ENCODE measurements around the gene FKBP5.

Gene FKBP5

DNA sequence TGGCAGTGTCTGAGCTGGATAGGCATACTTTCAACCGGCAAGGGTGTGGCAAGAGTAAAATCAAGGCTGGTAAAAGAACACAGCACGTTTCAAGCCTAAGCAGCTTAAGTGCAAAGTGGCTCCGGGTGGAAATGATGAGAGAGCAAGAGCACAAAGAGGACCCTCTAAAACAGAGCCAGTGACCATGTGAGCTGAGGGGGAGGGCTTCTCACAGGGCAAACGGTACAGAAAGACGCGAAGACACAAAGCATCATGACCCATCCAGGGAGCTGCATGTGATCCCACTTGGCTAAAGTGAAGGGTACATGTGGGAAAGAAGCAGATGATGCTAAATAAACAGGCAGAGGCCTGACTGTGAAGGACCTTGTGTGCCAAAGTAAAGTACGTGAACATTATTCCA, 25.7 kb downstream of the FKBP5 start:
- peak; percentile 64 for DNase-seq (ENCODE audit: low spot score)

DNA sequence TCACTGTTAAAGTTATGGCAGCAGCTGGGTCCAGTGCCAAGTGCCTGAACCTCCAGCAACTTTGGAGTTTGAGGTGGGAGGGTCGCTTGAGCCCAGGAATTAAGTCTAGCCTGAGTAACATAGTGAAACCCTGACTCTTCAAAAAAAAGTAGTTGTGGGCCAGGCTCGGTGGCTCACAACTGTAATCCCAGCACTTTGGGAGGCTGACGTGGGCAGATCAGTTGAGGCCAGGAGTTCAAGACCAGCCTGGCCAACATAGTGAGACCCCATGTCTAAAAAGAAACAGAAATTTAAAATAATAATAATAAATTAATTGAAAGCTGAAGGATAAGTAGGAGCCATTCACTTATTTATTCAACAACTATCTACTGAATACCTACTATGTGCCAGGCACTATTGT, 33.8 kb downstream of the FKBP5 start:
- no peak for DNase-seq (ENCODE audit: low spot score)

DNA sequence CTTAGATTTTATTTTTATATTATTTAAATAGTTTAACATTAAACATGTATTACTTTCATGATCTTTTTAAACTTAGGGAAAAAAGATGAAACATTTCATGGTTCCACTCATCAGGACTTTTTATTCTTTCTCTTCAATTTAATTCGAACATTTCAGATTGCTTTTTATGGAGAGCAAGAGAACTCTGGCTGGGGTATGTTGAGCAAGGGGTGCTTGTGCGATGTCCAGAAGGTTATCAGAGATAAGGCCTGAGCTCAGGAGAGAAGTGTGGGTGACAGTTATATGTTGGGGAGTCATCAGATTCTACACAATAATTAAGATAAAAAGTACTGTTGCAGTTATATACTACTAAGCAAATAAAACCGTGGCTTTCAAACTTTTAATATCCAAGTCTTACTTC, 37.5 kb downstream of the FKBP5 start:
- DNase-seq (ENCODE audit: low spot score) = no peak

DNA sequence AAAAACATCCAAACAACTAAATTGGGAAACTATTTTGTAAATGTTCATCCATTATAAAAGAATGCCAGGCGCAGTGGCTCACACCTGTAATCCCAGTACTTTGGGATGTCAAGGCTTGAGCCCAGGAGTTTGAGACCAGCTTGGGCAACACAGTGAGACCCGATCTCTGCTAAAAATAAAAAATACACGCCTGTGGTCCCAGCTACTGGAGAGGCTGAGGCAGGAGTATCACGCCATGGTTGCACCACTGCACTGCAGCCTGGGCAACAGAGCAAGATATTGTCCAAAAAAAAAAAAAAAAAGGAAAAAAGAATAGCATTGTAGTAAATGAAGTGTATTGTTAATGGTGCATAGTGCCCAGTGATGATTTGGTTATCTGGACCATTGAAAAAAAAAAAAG, 38.7 kb downstream of the FKBP5 start:
- DNase-seq (ENCODE audit: low spot score) = no peak

DNA sequence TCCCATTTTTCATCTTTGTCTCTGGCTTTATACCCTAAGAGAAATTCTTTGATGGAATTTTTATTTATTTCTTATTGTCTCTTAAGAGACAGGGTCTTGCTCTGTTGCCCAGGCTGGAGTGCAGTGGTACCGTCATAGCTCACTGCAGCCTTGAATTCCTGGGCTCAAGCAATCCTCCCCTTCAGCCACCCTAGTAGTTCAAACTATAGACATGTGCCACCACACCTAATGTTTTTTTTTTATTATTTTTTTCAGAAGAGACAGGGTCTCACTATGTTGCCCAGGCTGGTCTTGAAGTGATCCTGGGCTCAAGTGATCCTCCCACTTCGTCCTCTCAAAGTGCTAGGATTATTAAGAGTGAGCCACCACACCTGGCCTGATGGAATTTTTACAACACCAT, 40.5 kb downstream of the FKBP5 start:
- DNase-seq (ENCODE audit: low spot score) = no peak

DNA sequence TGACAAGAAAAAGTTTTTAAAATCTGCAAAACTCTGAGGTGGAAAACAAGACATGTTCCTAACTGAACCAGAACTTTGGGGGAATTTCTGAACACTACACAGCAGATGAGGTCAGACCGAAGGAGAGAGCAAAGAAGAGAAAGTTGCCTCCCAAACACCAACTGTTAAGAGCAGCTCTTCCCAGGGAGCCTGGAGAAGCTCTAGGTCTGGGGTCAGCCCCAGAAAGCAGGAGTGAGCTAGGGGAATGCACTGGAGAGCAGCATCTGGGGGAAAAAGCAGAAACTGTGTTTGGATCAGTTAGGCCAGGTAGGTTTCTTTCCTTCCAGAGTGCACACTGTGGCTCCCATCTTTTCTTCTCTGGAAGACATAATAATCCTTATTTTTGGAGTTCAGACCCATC, 41.3 kb downstream of the FKBP5 start:
- no peak for DNase-seq (ENCODE audit: low spot score)

DNA sequence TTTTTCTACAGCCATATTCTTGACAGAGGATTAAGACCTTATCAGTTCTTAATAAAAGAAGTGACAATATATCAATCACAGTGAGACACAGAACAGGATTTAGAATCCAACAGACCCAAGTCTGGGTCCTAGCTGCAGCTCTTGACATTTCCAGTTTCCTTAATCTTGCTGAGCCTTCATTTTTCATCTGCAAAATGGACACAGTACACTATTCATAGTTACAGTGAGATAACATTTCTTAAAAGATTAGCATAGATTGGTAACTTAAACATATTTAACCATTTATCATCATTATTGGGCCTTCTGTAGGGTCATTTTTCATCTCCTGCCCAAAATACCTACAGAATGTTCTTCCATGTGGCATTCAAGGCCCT, 45.6 kb downstream of the FKBP5 start:
- no peak for DNase-seq (ENCODE audit: low spot score)

DNA sequence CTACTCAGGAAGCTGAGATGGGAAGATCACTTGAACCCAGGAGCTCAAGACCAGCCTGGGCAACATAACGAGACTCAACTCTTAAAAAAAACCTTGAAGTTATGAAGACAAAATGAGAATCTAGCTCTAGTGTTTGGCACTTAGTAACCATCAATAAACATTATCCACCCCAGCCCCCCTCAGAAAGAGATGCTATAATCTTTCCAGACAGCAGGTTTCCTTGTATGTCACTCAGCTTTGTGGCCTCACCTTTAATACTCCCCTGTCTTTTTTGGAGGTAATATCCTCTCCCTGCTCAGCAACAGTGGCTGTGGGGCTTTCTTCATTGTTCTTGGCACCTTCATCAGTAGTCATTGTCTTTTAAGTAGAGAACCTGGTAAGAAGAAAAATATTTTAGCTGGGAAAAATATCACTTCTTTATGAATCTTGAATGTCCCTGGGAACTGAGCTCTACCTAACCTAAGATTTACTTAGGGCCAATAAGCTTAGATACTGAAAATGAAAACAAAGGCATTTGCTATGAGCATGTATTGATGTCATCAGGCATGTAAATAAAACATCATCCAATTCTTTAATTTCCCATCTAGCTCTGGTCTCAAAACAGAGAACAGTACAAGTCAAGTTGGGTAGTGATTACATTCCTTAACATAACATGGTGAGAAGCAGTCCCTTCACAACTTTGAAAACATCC, 46.1 kb downstream of the FKBP5 start:
- DNase-seq (ENCODE audit: low spot score) = no peak

DNA sequence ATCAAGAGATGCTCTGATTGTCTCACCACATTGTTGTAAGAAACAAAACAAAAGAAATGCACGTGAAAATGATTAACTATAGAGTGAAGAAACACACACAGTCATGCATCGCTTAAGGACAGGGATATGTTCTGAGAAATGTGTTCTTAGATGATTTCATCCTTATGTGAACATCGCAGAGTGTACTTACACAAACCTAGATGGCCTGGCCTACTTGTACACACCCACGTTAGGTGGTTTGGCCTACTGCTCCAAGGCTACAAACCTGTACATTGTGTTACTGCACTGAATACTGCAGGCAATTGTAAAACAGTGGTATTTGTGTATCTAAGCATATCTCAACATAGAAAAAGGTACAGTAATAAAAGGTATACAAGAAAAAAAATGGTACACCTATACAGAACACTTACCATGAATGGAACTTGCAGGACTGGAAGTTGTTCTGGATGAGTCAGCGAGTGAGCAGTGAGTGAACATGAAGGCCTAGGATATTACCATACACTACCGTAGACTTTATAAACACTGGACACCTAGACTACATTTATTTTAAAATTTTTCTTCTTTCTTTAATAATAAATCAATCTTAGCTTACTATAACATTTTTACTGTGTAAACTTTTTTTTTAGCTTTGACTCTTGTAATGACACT, 48.6 kb downstream of the FKBP5 start:
- no peak for DNase-seq (ENCODE audit: low spot score)

DNA sequence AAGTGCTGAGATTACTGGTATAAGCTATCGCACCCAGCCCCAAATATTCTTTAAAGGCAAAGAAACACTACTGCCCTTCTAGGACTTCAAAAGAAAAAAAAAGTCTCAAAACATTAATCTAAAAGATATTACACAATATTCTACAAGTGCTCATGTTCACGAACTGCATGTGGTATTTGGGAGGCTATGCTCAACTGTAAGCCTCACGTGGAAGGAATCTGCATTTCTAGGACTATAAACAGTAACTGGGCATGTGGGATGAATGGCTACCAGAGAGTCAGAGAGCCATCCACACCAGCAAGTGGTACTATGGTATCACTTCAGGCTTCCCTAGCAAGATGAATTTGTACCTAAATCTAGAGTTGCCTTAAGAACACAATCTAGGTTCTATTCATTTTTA, 50.0 kb downstream of the FKBP5 start:
- no peak for DNase-seq (ENCODE audit: low spot score)

DNA sequence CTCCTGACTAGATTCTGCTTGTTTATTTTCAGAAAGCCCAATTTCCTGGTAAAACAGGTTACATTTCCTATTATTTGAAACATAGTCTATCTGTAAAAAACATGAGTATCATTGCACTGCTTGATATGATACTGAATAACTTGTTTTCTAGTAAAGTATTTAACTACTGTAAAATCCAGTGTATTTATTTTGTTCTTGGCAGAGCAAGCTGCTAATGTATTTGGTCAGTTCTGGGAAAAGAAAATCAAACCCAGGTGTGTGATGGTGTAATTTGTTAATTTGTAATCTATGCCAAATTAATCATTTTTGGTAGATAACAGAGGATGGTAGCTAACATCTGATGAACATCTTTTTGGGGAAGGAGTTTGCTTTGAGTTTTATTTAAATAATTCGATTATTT, 50.8 kb downstream of the FKBP5 start:
- DNase-seq (ENCODE audit: low spot score) = no peak

DNA sequence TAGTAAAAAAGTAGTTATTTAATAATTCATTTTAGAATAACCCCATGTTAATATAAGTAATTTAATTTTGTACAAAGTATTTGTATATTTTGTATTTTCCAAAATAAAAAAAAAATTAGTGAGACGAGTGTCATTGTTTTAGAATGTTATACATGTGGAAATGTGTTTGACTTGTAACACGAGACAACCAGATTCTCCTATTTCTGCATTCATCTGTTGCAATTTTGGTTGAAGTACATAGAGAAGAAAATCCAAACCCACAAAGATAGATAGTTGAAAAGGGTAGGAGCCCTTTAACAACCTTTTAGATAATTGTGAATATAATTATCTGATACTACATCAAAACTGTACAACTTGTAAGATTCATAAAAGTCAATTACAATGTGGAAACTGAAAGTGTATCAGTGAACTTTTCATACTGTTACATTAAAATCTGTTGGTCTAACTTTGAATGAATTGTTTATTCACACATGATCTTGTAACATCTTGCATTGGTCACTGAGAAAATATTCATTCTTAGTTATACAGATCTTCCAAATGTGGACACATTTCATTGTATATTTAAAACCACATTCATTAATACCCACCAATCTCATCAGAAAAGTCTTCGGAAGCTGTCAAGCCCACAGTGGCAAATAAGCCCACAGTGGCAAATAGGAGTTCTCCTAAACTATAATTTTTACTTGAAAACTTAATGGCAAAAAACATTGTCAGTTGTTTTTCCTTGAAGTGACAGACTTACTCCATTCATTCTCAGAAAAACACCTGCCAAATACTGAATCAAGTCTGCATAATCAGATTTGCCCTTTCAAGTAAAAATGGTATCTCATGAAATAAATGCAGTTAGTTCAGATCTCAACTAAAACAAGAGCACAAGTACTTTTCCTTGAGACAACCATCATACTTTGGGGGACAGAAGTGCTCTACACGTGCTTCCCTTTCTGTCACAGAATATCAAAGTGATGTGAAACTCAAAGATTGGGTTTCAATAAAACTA, 52.8 kb downstream of the FKBP5 start:
- no peak for DNase-seq (ENCODE audit: low spot score)

DNA sequence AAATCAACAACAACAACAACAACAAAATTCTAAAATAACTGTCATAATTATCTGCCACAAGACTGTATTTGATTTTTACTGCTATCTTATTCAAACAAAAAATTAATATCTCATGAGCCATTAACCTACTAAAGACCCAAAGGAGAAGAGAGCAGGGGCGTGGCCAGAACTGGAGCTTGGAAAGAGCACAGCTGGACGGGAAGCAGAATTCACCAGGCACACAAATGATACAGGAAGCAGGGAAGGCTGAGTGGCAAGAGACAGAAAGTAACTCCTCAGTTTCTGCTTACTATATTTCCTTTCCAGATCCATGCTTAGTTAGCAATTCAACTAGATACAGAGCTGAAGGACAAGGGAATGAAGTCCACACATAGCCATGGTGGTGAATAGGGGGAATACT, 54.4 kb downstream of the FKBP5 start:
- no peak for DNase-seq (ENCODE audit: low spot score)

DNA sequence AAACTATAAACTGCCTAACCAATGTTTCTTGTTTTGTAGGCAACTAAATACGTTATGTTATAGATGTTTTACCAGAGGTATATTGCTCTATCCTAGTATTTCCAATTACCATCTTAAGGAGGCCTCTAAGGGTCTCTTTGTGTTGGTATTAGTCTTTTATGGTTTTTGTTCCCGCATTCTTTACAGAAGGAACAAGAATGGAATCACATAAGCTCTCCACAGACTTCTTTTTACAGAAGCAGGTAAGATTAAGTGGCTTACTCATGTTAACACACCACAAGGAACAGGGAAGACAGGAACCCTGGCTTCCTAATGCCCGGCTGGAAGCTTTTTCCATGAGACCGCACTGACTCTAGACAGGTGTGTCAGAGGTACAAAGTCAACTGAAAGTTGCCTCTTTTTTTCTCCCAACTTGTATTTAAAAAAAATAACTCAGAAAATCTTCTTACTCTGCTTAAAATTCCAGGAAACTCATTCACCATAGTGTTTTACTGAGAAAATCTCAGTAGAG, 55.1 kb downstream of the FKBP5 start:
- no peak for DNase-seq (ENCODE audit: low spot score)

DNA sequence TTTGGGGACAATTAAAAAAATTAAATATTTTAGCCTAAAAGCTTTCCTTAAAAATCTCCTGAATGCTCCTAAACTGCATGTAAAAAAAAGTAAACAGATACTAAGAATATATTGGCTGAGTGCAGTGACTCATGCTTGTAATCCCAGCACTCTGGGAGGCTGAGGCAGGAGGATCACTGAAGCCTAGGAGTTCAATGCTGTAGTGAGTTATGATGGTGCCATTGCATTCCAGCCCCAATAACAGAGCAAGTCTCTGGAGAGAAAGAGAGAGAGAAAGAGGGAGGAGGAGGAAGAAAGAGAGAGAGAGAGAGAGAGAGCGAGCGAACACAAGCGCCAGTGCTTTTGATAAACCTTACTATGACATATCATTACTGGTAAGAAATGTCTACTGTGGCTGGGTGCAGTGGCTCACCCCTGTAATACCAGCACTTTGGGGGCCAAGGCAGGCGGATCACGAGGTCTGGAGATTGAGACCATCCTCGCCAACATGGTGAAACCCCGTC, 58.8 kb downstream of the FKBP5 start:
- DNase-seq (ENCODE audit: low spot score) = no peak

DNA sequence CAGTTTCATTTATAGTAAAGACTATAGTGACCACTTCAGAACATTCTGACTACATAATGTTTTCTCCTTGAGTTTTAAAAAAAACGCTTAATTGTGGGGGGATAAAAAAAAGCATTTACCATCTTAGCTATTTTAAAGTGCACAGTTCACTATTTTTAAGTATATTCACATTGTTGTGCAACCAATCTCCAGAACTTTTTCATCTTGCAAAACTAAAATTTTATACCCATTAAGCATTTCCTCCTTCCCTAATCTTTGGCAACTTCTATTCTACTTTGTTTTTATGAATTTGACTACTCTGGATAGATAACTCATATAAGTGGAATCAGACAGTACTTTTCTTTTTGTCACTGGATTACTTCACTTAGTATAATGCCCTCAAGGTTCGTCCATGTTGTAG, 62.3 kb downstream of the FKBP5 start:
- no peak for DNase-seq (ENCODE audit: low spot score)

DNA sequence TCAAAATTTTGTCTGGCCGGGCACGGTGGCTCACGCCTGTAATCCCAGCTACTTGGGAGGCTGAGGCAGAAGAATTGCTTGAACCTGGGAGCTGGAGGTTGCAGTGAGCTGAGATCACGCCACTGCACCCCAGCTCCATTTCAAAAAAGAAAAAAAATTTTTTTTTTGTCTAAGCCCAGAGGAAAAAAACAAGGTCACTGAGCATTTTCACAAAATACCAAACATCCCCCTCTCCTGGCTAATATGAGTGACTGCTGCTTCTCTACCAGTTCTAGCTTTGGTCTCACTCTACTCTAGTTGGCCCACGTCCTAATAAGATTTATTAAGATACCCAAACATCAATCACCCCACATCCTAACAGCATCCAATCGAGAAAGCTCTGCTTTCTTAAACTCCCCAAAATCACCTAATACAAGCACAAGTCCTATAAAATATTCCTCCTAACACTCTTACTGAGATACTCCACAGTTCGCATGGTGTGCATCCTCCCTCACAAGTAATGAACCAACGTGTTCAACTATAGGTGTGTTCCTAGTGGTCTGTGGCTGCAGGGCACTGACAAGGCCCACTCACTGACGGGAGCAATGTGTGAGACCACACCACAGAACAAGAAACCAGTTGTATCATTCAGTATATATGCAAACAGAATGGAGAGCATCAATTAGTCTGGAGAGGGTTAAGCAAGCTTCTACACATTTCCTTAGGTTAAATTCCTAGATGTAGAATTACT, 64.2 kb downstream of the FKBP5 start:
- no peak for DNase-seq (ENCODE audit: low spot score)

DNA sequence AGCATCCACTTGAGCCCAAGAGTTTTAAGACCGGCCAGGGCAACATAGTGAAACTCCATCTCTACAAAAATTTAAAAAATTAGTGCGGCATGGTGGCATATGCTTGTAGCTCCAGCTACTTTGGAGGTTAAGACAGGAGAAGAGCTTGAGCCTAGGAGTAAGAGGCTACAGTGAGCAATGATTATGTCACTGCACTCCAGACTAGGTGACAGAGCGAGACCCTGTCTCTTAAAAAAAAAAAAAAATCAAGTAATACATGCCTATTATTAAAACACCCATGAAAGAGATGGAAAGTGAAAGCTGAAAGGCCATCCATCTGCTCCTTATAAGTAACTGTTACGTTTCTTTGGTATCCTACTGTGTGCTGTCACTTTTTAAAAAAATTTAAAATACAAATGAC, 66.4 kb downstream of the FKBP5 start:
- no peak for DNase-seq (ENCODE audit: low spot score)

DNA sequence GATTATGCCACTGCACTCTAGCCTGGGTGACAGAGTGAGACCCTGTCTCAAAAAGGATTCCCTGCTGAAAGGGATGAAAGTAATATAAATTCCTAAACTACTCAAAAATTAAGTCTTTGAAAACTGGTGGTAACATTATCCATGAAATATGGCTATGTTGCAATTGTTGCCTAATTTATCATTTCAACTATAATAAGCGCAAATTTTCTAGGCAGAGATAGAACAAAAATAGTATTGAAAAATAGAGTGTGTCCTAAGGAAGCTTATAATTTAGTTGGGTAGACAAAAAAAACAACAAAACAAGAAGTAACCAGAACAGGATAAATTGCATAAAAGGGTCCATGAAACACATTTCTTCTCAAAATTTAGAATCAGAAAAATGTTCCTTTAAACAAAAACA, 68.0 kb downstream of the FKBP5 start:
- no peak for DNase-seq (ENCODE audit: low spot score)

DNA sequence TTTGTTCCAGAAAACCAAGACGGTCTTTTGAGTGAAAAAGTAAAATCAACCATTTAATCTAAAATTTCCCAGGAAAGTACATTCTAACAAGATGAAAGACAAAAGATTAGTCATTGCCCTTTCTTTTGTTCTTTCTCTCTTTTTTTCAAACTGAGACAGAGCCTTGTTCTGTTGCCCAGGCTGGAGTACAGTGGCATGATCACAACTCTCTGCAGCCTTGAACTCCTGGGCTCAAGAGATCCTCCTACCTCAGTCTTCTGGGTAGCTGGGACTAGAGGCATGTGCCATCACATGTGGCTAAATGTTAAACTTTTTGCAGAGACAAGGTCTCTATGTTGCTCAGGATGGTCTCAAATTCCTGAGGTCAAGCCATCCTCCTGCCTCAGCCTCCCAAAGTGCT, 75.0 kb downstream of the FKBP5 start:
- DNase-seq (ENCODE audit: low spot score) = no peak

DNA sequence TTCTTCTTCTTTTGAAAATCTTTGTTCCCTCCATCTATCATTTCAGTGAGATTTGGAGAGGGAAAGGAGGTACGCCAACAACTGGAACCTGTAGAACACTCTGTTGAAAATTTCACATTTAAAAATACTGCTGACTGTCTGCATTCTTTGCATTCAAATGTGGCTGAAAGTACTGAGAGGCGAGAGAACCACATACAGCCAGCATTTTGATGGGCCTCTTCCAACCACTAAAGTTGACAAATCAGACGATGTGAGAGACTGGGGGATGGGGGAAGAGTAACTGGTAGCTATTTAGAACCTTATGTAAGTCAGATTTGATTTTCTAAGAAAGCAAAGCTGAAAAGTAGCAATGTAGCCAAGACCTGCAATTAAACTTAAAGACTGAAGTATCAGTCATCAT, 77.5 kb downstream of the FKBP5 start:
- DNase-seq (ENCODE audit: low spot score) = no peak

DNA sequence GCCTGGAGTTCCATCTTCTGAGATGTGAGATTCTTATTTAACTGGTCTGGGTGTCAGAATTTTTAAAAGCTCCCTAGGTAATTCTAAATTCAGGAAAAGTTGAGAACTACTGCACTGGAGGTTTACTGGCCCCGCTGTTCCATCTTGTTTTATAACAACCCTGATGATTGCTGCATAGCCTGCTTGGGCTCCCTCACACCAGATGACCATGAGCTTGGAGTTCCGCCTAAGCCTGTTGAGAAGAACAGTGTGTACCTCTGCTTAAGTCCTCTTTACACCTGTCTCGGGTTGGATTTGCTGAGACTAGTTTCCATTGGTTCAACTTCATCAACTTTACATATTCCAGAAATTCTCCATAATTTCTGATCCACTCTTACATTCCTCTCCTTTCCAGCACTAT, 77.9 kb downstream of the FKBP5 start:
- DNase-seq (ENCODE audit: low spot score) = no peak

Measured in D341Med (cell line).